ENCODE data around the gene MACF1. TPM values are rescaled to one million over a fixed set of nuclear protein-coding genes. Genes with fewer than 3 reads are reported as not detected.
"Not testable (repeated sequence)": the region's sequence is repeated elsewhere in the genome, so short reads cannot be mapped to it uniquely, and the experiment has no call there.

MACF1 gene
- total RNA-seq, 2 donors from 2014 or later: 121 to 149 TPM

DNA sequence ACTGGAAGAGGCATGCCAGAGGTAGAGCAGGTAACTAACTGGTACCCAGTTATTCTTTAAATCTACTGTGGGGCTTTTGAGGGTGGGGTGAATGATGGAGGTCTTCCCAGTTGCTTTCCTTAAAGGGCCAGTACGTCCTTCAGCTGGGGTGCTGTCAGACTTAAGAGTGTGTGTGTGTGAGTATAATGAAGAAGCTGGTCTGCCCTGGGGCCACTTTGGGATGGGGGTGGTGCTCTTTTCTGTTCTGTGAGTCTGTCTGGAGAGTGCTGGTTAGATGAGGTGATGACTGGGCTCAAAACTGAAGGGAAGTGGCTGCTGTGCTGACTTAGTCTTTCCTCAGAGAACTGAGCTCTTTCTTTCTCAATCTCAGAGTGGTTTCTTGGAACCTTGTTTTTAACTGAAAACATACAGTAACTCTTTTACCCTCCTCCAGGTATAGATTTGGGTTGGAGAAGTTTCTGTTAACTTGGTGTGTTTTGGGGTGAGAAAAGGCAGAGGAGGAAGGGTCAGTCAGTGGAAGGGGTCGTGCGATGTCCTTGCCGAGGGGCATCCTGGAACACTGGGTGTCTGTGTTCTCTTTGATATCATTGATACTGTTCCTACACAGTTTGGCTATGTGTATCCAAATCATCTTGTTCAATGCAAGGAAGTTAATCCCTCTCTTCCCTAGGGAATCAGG, 746 bp downstream of the MACF1 start:
- intact Hi-C loops (cut with DNase I, micrococcal nuclease): no loop called here
- ATAC-seq (peak; percentile 57), DNase-seq (peak in 1 of 2 donors; percentile 22)

DNA sequence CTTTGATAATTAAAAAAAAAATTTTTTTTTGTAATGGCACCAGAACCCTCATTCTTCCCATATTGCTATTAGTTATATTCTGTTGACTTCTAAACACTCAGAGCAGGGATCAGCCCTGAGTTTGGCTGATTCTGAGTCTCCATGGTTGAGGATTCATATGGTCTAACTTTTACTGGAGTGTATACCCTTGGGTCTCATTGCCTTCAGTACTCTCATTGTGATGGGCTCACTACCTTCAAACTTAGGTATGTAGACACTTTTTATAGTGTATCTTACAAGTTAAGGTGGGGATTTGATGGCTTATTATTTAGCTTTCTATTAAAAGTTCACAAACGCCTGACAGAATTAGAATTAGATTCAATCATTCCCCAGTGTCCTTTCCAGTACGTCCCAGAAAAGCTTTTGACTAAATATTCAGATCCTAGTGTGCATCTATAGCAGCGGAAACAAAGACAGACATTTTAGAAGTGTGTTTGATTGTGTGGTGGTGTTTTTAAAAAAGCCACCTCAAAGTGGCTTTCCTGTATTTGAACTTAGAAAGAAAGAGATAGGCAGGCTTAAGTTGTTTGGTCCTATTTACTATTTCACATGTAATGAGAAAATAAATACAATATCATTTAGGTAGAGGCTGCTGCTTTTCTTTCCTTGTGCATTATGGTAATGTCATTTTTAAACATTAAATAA, 1.4 kb downstream of the MACF1 start:
- no peak for ATAC-seq
- DNase-seq: no peak
- intact Hi-C loops (cut with DNase I, micrococcal nuclease): no loop called here

- DNase-seq; intact Hi-C loops (cut with DNase I, micrococcal nuclease); ATAC-seq: not testable (repeated sequence)
Measured at GRCh38 chr1:39208360-39208759, 3.9 kb downstream of the MACF1 start.

DNA sequence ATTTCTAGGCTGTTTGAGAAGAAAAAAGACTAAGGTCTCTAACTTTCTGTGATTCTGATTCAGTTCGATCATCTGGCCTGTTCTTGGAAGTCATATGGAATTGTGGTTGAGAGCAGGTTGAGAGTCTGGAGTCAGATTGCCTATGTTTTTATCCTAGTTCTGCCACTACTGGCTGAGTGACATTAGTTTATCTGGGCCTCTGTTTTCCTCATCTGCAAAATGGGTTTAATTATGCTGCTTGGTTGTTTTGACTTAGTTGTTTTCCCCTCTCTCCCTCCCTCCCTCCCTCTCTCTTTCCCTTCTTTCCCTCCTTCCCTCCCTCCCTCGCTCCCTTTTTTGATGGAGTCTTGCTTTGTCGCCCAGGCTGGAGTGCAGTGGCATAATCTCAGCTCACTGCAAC, 6.2 kb downstream of the MACF1 start:
- ATAC-seq: no peak
- intact Hi-C loops (cut with DNase I, micrococcal nuclease): no loop called here
- no peak for DNase-seq

GRCh38 chr1:39212499-39212898, 8.0 kb downstream of the MACF1 start:
- intact Hi-C loops (cut with DNase I, micrococcal nuclease): no loop called here
- ATAC-seq (no peak), DNase-seq (no peak)

GRCh38 chr1:39213511-39214002, 9.1 kb downstream of the MACF1 start:
- DNase-seq: no peak
- intact Hi-C loops (cut with DNase I, micrococcal nuclease): no loop called here

GRCh38 chr1:39214021-39214713, 9.7 kb downstream of the MACF1 start:
- DNase-seq (no peak), ATAC-seq (peak; percentile 61)
- intact Hi-C loops (cut with DNase I, micrococcal nuclease): no loop called here

More at GRCh38 chr1:39213511-39214002, 9.1 kb downstream of the MACF1 start:
- no peak for ATAC-seq

- intact Hi-C loops (cut with DNase I, micrococcal nuclease): no loop called here
- DNase-seq (no peak), ATAC-seq (no peak)
Measured at GRCh38 chr1:39214714-39214997, 10.2 kb downstream of the MACF1 start.

- peak; percentile 69 for ATAC-seq
Measured at GRCh38 chr1:39214998-39215873, 10.7 kb downstream of the MACF1 start.

DNA sequence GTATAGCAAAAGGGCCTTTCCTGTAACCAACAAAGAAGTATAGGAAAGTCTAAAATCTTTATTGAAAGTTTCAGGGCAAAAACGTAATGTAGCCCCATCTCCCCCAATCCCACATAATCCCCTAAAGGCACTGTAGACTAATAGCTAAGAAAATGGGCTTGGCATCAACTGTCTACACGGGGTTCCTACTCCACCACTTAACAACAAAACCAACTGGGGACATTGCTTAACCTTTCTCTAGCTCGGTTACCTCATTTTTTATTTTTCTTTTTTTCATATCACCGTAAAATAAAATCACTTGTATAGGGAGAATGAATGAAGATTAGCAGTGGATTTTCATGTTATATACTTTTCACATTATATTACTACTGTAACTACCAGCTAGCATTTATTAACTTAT, 12.3 kb downstream of the MACF1 start:
- no peak for DNase-seq
- intact Hi-C loops (cut with DNase I, micrococcal nuclease): no loop called here
- ATAC-seq: no peak

More at GRCh38 chr1:39214998-39215873, 10.7 kb downstream of the MACF1 start:
- DNase-seq: peak; percentile 34 to 37
- intact Hi-C loops (cut with DNase I, micrococcal nuclease): no loop called here

GRCh38 chr1:39220891-39221870, 16.7 kb downstream of the MACF1 start:
- intact Hi-C loops (cut with DNase I, micrococcal nuclease): no loop called here
- DNase-seq (no peak), ATAC-seq (no peak)

GRCh38 chr1:39224295-39224829, 19.9 kb downstream of the MACF1 start:
- DNase-seq (no peak), ATAC-seq (no peak)
- intact Hi-C loops (cut with DNase I, micrococcal nuclease): no loop called here

GRCh38 chr1:39226836-39227235, 22.3 kb downstream of the MACF1 start:
- DNase-seq (no peak), ATAC-seq (no peak)
- intact Hi-C loops (cut with DNase I, micrococcal nuclease): no loop called here

DNA sequence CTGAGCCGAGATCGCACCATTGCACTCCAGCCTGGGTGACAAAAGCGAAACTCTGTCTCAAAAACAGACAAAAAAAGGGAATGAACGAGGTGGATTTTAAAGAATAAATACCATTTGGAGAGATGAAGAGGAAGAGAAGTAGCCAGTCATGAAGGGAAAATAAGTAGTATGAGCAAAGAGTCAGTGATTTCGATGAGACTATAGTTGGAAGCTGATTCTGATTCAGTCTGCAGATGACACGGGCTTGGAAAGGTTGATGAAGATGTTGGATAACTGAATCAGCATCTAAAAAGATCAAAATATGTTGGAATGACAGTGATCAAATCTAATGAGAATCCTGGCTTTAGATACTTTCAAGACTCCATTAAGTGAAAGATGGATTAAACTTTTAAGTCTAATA, 23.8 kb downstream of the MACF1 start:
- DNase-seq: no peak
- intact Hi-C loops (cut with DNase I, micrococcal nuclease): no loop called here
- ATAC-seq: no peak

GRCh38 chr1:39229504-39229903, 25.0 kb downstream of the MACF1 start:
- intact Hi-C loops (cut with DNase I, micrococcal nuclease): no loop called here
- ATAC-seq: no peak
- DNase-seq: no peak

- intact Hi-C loops (cut with DNase I, micrococcal nuclease): no loop called here
- DNase-seq (peak in 1 of 2 donors; percentile 13), ATAC-seq (peak; percentile 20)
Measured at GRCh38 chr1:39230261-39231190, 26.0 kb downstream of the MACF1 start.

DNA sequence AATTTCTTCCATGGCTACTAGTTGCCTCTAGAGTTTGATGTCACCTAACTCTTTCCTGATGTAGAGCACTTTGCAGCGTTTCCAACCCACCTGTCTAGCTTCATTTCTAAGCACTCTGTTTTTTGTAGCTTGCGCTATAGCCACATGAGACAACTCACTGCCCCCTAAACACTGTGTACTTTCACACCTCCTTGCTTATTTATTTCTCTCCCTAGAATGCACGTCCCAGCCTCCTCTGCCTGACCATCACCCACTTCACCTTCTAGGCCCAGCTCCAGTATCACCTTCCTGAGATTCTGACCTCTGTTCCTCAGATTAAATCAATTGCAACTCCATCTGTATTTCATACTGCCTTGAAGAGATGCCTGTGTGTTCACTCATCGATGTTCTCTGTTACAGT, 32.5 kb downstream of the MACF1 start:
- ATAC-seq: no peak
- intact Hi-C loops (cut with DNase I, micrococcal nuclease): no loop called here

More for the DNA sequence above, 32.5 kb downstream of the MACF1 start:
- DNase-seq: no peak
